GM12873 (cell line): Measurements from ENCODE around the gene PARM1.

ENCODE experiments used
- CTCF ChIP-seq: IDR thresholded peaks from 2 replicates; pipeline ENCODE4 v1.5.1; 2012; ENCODE audit warnings: low read depth, mild to moderate bottlenecking, moderate library complexity, low read length, control low read depth; ENCODE audit not compliant: insufficient read depth; ENCODE audit errors: missing control alignments

PARM1 gene

DNA sequence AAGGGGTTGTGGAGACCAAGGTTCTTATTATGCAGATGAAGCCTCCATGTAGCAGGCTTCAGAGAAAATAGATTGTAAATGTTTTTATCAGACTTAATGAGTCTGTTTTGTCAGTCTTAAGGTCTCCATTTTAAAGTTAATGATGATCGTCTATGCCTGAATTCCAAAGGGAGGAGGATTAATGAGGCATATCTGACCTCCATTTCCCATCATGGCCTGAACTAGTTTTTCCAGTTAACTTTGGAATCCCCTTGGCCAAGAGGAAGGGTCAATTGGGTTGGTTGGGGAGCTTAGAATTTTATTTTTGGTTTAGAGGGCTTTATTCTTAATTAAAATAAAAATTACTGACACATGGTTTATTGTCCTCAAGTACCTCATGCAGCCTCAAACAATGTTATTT, 6.9 kb upstream of the PARM1 start:
- no peak for TF ChIP-seq CTCF

DNA sequence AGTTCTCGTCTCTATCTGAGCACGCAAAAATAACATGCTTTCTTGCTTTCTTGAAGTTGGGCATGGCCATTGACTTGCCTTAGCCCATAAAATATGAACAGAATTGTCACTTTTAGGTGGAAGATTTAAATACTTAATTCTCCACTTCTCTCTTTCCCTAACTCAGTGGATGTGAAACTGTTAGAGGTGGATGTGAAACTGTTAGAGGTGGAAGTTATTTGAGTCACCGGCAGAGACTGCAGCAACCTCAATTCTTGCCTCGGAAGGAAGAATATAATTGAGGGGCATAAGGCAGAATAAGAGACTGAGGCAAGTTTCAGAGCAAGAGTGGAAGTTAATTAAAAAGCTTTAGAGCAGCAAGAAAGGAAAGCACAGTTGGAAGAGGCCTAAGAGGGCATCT, 2.8 kb upstream of the PARM1 start:
- TF ChIP-seq CTCF: no peak

DNA sequence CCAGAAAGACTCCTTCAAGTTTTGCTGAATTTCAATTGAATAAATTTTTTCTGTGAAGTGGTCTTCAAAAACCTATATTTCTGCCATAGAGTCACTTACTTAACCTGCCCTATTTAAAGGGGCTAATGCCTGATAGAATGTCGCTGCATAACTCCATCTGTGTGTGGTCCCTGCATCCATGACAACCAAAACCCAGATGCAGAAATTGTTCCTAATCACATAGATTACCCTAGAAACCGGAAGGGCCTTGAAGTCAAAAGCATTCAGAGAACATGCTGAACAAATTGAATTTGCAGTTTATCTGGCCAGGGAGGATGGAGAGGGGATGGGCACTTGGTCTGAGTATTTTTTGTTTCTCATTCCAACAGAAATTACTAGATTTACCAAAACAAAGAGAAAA, 1.5 kb upstream of the PARM1 start:
- no peak for TF ChIP-seq CTCF

DNA sequence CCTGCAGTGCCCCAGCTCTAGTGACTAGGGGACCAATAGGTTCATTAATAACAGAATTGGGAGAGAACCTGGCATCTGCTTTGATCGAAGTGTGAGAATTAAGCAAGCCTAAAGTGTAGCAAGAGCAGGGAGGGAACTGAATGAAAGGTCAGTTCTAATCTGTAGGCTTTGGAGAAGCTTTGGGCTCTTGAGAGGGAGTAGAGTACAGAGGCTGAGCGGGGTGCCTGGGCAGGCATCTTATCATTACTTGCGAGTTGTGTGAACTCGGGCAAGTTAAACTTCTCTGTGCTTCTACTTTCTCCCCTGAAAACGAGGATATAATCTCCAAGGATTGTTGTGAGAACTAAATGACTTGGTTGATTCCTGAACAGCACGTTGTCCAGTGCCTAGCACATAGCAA, 906 bp upstream of the PARM1 start:
- TF ChIP-seq CTCF: no peak

GRCh38 chr4:74933562-74934015, 673 bp downstream of the PARM1 start:
- no peak for TF ChIP-seq CTCF

- no peak for TF ChIP-seq CTCF
Measured at GRCh38 chr4:74934016-74934831, 1.3 kb downstream of the PARM1 start.

- TF ChIP-seq CTCF: no peak
Measured at GRCh38 chr4:74934888-74935287, 2.0 kb downstream of the PARM1 start.
